ENCODE data around the gene CD83. TPM values are rescaled to one million over a fixed set of nuclear protein-coding genes. Genes with fewer than 3 reads are reported as not detected.

CD83 gene
- total and polyA plus RNA-seq, 2 experiments from 2014 or later, result 6.2 to 6.6 TPM

DNA sequence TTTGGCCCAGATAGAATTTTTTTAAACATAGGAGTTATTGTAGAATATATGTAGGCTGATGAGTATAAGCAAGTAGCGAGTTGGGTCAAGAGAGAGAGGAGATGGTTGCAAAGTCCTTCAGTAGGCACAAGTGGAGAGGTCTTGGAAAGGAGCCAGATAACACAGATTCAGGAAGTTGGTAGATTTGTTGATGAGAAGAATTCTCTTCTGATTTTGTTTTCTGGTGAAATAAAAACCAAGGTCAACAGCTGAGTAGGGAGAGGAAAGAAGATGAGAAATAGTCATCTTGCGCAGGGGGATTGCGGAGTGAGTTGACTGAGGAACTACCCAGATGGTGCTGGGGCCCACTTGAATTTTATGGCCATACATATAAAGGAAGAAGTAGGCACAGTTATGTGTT, 17.4 kb upstream of the CD83 start:
- H3K9me3 ChIP-seq (ENCODE audit: low read depth), result no peaks in the 10 kb centered on the region
- no peaks in the 10 kb centered on the region for H3K4me1 ChIP-seq (ENCODE audit: insufficient read depth)
- TF ChIP-seq EZH2 (IDR thresholded peaks at IDR 0.05; ENCODE audit: borderline replicate concordance), result no peak
- TF ChIP-seq, protein P1, sequence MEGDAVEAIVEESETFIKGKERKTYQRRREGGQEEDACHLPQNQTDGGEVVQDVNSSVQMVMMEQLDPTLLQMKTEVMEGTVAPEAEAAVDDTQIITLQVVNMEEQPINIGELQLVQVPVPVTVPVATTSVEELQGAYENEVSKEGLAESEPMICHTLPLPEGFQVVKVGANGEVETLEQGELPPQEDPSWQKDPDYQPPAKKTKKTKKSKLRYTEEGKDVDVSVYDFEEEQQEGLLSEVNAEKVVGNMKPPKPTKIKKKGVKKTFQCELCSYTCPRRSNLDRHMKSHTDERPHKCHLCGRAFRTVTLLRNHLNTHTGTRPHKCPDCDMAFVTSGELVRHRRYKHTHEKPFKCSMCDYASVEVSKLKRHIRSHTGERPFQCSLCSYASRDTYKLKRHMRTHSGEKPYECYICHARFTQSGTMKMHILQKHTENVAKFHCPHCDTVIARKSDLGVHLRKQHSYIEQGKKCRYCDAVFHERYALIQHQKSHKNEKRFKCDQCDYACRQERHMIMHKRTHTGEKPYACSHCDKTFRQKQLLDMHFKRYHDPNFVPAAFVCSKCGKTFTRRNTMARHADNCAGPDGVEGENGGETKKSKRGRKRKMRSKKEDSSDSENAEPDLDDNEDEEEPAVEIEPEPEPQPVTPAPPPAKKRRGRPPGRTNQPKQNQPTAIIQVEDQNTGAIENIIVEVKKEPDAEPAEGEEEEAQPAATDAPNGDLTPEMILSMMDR (IDR thresholded peaks at IDR 0.05; ENCODE audit: poor library complexity), result no peak
- no peak for TF ChIP-seq EZH2phosphoT487 (IDR thresholded peaks at IDR 0.05; ENCODE audit: low read depth, severe bottlenecking, unreplicated experiment)
- no peaks in the 10 kb centered on the region for H3K27me3 ChIP-seq
- H3K79me2 ChIP-seq, result no peaks in the 10 kb centered on the region
- no peaks in the 10 kb centered on the region for H3K9me2 ChIP-seq (replicated peaks; ENCODE audit: insufficient read depth)
- no peak overlapping the region for H3K4me3 ChIP-seq
- WGBS (ENCODE audit: low lambda C conversion rate, missing lambda C conversion rate), result 97% methylated on average over 3 of the region's 3 CpGs
- H3K27ac ChIP-seq, result no peak overlapping the region
- no peak for DNase-seq (ENCODE audit: low spot score)
- H3K36me3 ChIP-seq (replicated peaks; ENCODE audit: insufficient read depth, low read depth), result no peaks in the 10 kb centered on the region
- H2AFZ ChIP-seq, result no peak overlapping the region
- no peak overlapping the region for H3K4me2 ChIP-seq
- H4K20me1 ChIP-seq (ENCODE audit: insufficient read depth, poor library complexity, severe bottlenecking), result no peaks in the 10 kb centered on the region

DNA sequence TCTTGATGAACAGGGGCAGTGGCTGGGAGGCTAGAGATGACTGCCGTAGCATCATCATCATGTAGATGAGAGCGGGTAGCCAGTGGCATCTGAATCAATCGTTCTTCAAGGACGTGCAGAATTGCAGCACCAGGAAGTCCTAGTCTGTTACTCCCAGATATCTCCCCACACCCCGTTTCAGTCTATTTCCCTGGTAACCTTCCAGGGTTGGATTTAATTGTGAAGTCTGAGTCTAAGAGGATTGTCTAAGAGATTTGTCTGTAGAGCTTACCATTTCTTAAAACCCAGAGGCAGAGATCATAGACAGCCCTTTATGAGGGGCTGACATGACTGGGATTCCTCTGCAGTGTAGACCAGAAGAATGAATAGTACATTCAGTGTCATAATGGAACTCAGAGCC, 16.6 kb upstream of the CD83 start:
- Histone ChIP-seq H3K4me3 (no peak overlapping the region), H3K36me3 (replicated peaks; ENCODE audit: insufficient read depth, low read depth) (no peaks in the 10 kb centered on the region), H3K4me2 (no peak overlapping the region), H3K79me2 (no peaks in the 10 kb centered on the region), H2AFZ (no peak overlapping the region), H3K9me3 (ENCODE audit: low read depth) (no peaks in the 10 kb centered on the region), H3K27ac (no peak overlapping the region), H4K20me1 (ENCODE audit: insufficient read depth, poor library complexity, severe bottlenecking) (no peaks in the 10 kb centered on the region), H3K9me2 (replicated peaks; ENCODE audit: insufficient read depth) (no peaks in the 10 kb centered on the region), H3K27me3 (no peaks in the 10 kb centered on the region), H3K4me1 (ENCODE audit: insufficient read depth) (no peaks in the 10 kb centered on the region)
- WGBS (ENCODE audit: low lambda C conversion rate, missing lambda C conversion rate), result 84% methylated on average over 5 of the region's 5 CpGs
- no peak for DNase-seq (ENCODE audit: low spot score)
- no peak for TF ChIP-seq EZH2 (IDR thresholded peaks at IDR 0.05; ENCODE audit: borderline replicate concordance)
- TF ChIP-seq, protein P1 (IDR thresholded peaks at IDR 0.05; ENCODE audit: poor library complexity), result no peak
- no peak for TF ChIP-seq EZH2phosphoT487 (IDR thresholded peaks at IDR 0.05; ENCODE audit: low read depth, severe bottlenecking, unreplicated experiment)

DNA sequence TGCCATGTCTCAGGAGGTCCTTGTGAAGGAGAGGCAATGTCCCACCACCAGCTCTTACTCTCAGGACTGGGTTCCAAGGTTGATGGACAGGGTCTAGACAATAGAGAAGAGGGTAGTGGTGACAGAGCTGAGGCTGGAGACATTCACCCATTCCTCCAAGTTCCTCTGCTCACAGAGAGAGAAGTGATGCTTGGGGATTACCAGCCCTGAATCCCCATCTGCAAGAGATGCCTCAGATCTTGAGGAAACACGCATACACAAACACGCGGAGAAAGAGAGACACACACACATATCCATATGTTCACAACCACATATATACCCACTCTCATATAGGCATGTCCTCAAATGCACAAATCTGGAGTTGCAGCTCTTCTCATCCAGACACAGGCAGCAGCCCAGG, 15.2 kb upstream of the CD83 start:
- 97% methylated on average over 3 of the region's 3 CpGs for WGBS (ENCODE audit: low lambda C conversion rate, missing lambda C conversion rate)
- no peaks in the 10 kb centered on the region for H3K9me3 ChIP-seq (ENCODE audit: low read depth)

More for the DNA sequence above, 15.2 kb upstream of the CD83 start:
- Histone ChIP-seq H3K9me2 (replicated peaks; ENCODE audit: insufficient read depth) (no peaks in the 10 kb centered on the region), H2AFZ (no peak overlapping the region), H3K27me3 (no peaks in the 10 kb centered on the region), H3K79me2 (no peaks in the 10 kb centered on the region), H3K27ac (no peak overlapping the region), H3K36me3 (replicated peaks; ENCODE audit: insufficient read depth, low read depth) (no peaks in the 10 kb centered on the region), H3K4me3 (no peak overlapping the region), H3K4me1 (ENCODE audit: insufficient read depth) (no peaks in the 10 kb centered on the region), H4K20me1 (ENCODE audit: insufficient read depth, poor library complexity, severe bottlenecking) (no peaks in the 10 kb centered on the region), H3K4me2 (no peak overlapping the region)
- TF ChIP-seq EZH2phosphoT487 (IDR thresholded peaks at IDR 0.05; ENCODE audit: low read depth, severe bottlenecking, unreplicated experiment) (no peak), EZH2 (IDR thresholded peaks at IDR 0.05; ENCODE audit: borderline replicate concordance) (no peak)
- TF ChIP-seq, protein P1 (IDR thresholded peaks at IDR 0.05; ENCODE audit: poor library complexity), result no peak
- DNase-seq (ENCODE audit: low spot score), result no peak

Measured in hepatocyte (in vitro differentiated cells).